GM10266 (cell line): ENCODE data around the gene LNP1.

Experiments used
- DNase-seq: peaks from one replicate; pipeline ENCODE4 v3.0.0; 2012; ENCODE audit errors: extremely low spot score
- CTCF ChIP-seq: IDR thresholded peaks from 2 replicates; pipeline ENCODE4 v1.5.1; 2012; ENCODE audit warnings: mild to moderate bottlenecking, low read depth; ENCODE audit not compliant: control insufficient read depth, insufficient read depth; ENCODE audit errors: missing control alignments

LNP1 gene

GRCh38 chr3:100400419-100400779 is 940 bp upstream of the LNP1 start:
- no peak for TF ChIP-seq CTCF
- DNase-seq: peak; percentile 9

DNA sequence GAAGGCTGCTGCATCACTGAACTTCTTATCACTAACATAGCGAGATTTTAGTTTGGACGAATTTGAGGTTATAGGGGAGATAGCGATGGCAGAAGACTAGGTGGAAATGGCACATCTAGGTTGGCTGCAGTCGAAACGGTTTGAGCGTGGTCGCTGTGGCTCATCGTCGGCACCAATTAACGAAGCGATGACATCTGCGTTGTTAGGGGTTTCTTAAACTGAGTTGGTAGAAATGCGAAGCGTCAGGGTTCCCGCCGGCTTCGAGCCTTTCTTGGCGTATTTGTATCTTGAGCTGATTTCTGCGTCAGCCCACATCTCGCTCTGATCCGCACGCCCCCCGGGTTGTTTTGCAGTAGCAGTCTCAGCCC is 319 bp downstream of the LNP1 start:
- no peak for TF ChIP-seq CTCF
- peak; percentile 19 for DNase-seq

- DNase-seq: no peak
- no peak for TF ChIP-seq CTCF
These were observed 917 bp downstream of the LNP1 start for GRCh38 chr3:100402256-100402655.

DNA sequence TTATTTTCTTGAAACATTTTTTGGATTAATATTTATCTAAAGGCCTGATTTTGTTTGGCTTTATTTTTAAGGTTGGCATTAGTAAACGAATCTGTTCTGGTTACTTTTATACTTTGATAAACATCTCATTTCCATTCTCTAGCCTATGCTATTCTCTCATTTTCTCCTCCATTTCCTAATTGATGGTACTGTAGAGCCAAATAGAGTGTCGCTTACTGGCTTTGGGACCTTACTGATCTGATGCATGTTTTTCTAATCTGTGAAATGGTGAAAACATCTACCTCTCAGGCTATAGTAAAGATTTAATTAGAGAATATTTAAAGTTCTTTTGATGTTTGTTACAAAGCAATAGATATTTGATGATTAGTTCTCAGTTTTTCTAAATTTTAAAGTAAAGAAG is 1.6 kb downstream of the LNP1 start:
- no peak for TF ChIP-seq CTCF
- no peak for DNase-seq

DNA sequence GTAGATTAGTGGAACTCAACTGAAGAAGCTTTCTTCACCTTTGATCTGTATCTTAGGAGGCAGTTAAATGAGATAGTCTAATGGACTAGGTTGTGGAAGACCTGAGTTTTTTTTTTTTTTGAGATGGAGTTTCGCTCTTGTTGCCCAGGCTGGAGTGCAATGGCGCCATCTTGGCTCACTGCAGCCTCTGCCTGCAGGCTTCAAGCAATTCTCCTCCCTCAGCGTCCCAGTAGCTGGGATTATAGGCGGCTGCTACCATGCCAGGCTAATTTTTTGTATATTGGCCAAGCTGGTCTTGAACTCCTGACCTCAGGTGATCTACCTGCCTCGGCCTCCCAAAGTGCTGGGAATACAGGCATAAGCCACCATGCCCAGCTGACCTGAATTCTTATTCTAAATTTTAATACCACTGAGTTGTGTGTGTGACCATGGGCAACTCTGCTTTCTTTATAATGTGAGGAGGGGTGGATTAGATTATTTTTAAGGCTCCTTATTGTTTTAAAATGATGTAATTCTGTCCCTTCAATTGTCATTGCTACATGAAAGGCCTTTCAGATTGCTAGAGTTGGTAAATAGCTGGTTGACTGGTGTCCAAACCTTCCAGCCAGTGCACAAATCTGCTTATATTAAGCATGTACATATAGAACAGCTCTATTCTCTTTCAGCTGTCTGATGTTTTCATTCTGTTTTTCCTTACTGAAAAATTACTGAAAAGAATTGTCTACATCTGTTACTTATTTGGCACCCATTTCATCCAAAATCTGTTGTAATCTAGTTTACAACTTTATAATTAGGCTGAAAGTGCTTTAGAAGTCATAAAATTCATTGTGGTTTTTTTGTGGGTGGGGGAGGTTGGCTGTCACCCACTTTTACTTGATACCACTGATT is 2.3 kb downstream of the LNP1 start:
- TF ChIP-seq CTCF: no peak
- no peak for DNase-seq

- no peak for TF ChIP-seq CTCF
- no peak for DNase-seq
These were observed 2.9 kb downstream of the LNP1 start for GRCh38 chr3:100404250-100404548.

- no peak for TF ChIP-seq CTCF
- no peak for DNase-seq
These were observed 5.8 kb downstream of the LNP1 start for GRCh38 chr3:100407164-100407563.
